HepG2 (cell line): ENCODE data around the gene RPGRIP1. TPM values are rescaled to one million over a fixed set of nuclear protein-coding genes. Genes with fewer than 3 reads are reported as not detected.

Experiments used
- CAMTA2 ChIP-seq: sonication (generic); formaldehyde crosslinking; IDR thresholded peaks from 2 replicates; pipeline ENCODE4 v1.4.0; 2020; ENCODE audit warnings: mild to moderate bottlenecking, missing genetic modification reagents, borderline replicate concordance
- CHD2 ChIP-seq: IDR thresholded peaks from 2 replicates; pipeline ENCODE4 v1.6.1; 2011; ENCODE audit warnings: low read depth, low read length, improper control_type of control experiment
- HDAC1 ChIP-seq: sonication (generic); formaldehyde crosslinking; IDR thresholded peaks from 2 replicates; pipeline ENCODE4 v1.5.1; 2020; ENCODE audit warnings: mild to moderate bottlenecking, missing genetic modification reagents
- HNF4A ChIP-seq: sonication (generic); formaldehyde crosslinking; IDR thresholded peaks from 2 replicates; pipeline ENCODE4 v1.4.0; 2020; ENCODE audit warnings: missing genetic modification reagents
- IKZF4 ChIP-seq: sonication (generic); formaldehyde crosslinking; IDR thresholded peaks from 2 replicates; pipeline ENCODE4 v1.5.1; 2020; ENCODE audit warnings: borderline replicate concordance, mild to moderate bottlenecking, low read depth, missing genetic modification reagents; ENCODE audit errors: not compliant biosample characterization
- KDM5B ChIP-seq: sonication (generic); formaldehyde crosslinking; IDR thresholded peaks from 2 replicates; pipeline ENCODE4 v1.4.0; 2020; ENCODE audit warnings: missing genetic modification reagents, mild to moderate bottlenecking, borderline replicate concordance
- MBD4 ChIP-seq: IDR thresholded peaks from 2 replicates; pipeline ENCODE4 v1.6.1; 2012; ENCODE audit warnings: low read length, inconsistent platforms, borderline replicate concordance
- NFE2L2 ChIP-seq: fragments of 150-350 bp; IDR thresholded peaks from 2 replicates; pipeline ENCODE4 v1.6.1; 2014; ENCODE audit warnings: low read length
- PHF20 ChIP-seq: sonication (generic); formaldehyde crosslinking; IDR thresholded peaks from 2 replicates; pipeline ENCODE4 v1.5.0; 2020; ENCODE audit warnings: mild to moderate bottlenecking, missing genetic modification reagents
- PRPF4 ChIP-seq: fragments of 200-400 bp; formaldehyde crosslinking; IDR thresholded peaks from 2 replicates; pipeline ENCODE4 v1.6.1; 2016; ENCODE audit warnings: low read length, low read depth; ENCODE audit not compliant: poor library complexity, severe bottlenecking
- SETDB1 ChIP-seq: sonication (generic); formaldehyde crosslinking; IDR thresholded peaks from 2 replicates; pipeline ENCODE4 v1.5.1; 2020; ENCODE audit warnings: missing genetic modification reagents, mild to moderate bottlenecking, borderline replicate concordance
- THYN1 ChIP-seq: sonication (generic); formaldehyde crosslinking; IDR thresholded peaks from 2 replicates; pipeline ENCODE4 v1.8.1; 2023; ENCODE audit warnings: low read depth, mild to moderate bottlenecking, moderate library complexity, missing genetic modification reagents, borderline replicate concordance
- ZEB1 ChIP-seq: IDR thresholded peaks from 2 replicates; pipeline ENCODE4 v1.6.1; 2012; ENCODE audit warnings: mild to moderate bottlenecking, low read depth, inconsistent platforms; ENCODE audit not compliant: insufficient replicate concordance
- ZFYVE20 ChIP-seq: sonication (generic); formaldehyde crosslinking; IDR thresholded peaks from 2 replicates; pipeline ENCODE4 v1.8.0; 2023; ENCODE audit warnings: low read depth, mild to moderate bottlenecking, moderate library complexity, missing genetic modification reagents, borderline replicate concordance
- ZNF136 ChIP-seq: sonication (generic); formaldehyde crosslinking; IDR thresholded peaks from 2 replicates; pipeline ENCODE4 v1.8.1; 2022; ENCODE audit warnings: low read depth, mild to moderate bottlenecking, moderate library complexity, missing genetic modification reagents
- ZNF317 ChIP-seq: sonication (generic); formaldehyde crosslinking; IDR thresholded peaks from 2 replicates; pipeline ENCODE4 v1.5.0; 2020; ENCODE audit warnings: mild to moderate bottlenecking, missing genetic modification reagents
- ZNF337 ChIP-seq: sonication (generic); formaldehyde crosslinking; IDR thresholded peaks from 2 replicates; pipeline ENCODE4 v1.5.1; 2020; ENCODE audit warnings: missing genetic modification reagents, low read depth, mild to moderate bottlenecking, borderline replicate concordance
- ZNF382 ChIP-seq: sonication (generic); formaldehyde crosslinking; IDR thresholded peaks from 2 replicates; pipeline ENCODE4 v1.5.0; 2020; ENCODE audit warnings: missing genetic modification reagents, mild to moderate bottlenecking, borderline replicate concordance
- ZNF501 ChIP-seq: sonication (generic); formaldehyde crosslinking; IDR thresholded peaks from 2 replicates; pipeline ENCODE4 v1.5.1; 2020; ENCODE audit warnings: mild to moderate bottlenecking, moderate library complexity, missing genetic modification reagents
- ZNF589 ChIP-seq: sonication (generic); formaldehyde crosslinking; conservative IDR thresholded peaks from 2 replicates; pipeline ENCODE4 v1.8.0; 2022; ENCODE audit warnings: mild to moderate bottlenecking, moderate library complexity, missing genetic modification reagents
- polyA plus RNA-seq, 8 experiments: library from polyadenylated mRNA; depleted of rRNA in 3 of 8; stranded (reverse) in 7 of 8; unstranded in 1 of 8; fragments of >200 nt; fragmentation: Illumina TruSeq in 4 of 8; extraction: Trizol in 4 of 8; gene quantifications; 2 replicates each; pipeline versions ENCODE4 v1.2.1 to v1.2.3, GENCODE V29; 2011 to 2016; ENCODE audit warnings: low read depth in 4 of 8, missing spikeins in 1 of 8, mixed read lengths in 1 of 8; ENCODE audit not compliant: insufficient read depth in 1 of 8
- total RNA-seq, 5 experiments: library from RNA; depleted of rRNA; stranded (reverse); fragments of >200 nt; fragmentation: Illumina TruSeq; extraction: Trizol; gene quantifications; 2 replicates each; pipeline ENCODE4 v1.2.3, GENCODE V29; 2016; ENCODE audit warnings: low read depth in 1 of 5
- TF ChIP-seq, protein P1 (sequence below): sonication (generic); formaldehyde crosslinking; IDR thresholded peaks from 2 replicates; pipeline ENCODE4 v1.4.0; 2020; ENCODE audit warnings: missing genetic modification reagents
- TF ChIP-seq, protein P2 (sequence below): sonication (generic); formaldehyde crosslinking; IDR thresholded peaks from 2 replicates; pipeline ENCODE4 v1.4.0; 2020; ENCODE audit warnings: missing genetic modification reagents, low read depth, mild to moderate bottlenecking, borderline replicate concordance
- TF ChIP-seq, protein P3 (sequence below): sonication (generic); formaldehyde crosslinking; IDR thresholded peaks from 2 replicates; pipeline ENCODE4 v1.5.1; 2020; ENCODE audit warnings: mild to moderate bottlenecking, missing genetic modification reagents, moderate library complexity
- TF ChIP-seq, protein P4 (sequence below): sonication (generic); formaldehyde crosslinking; IDR thresholded peaks from 2 replicates; pipeline ENCODE4 v1.4.0; 2020; ENCODE audit warnings: mild to moderate bottlenecking, low read depth, missing genetic modification reagents
- TF ChIP-seq, protein P5 (sequence below): sonication (generic); formaldehyde crosslinking; IDR thresholded peaks from 2 replicates; pipeline ENCODE4 v1.8.1; 2023; ENCODE audit warnings: mild to moderate bottlenecking, inconsistent platforms, moderate library complexity, missing genetic modification reagents, borderline replicate concordance

Gene RPGRIP1
- total and polyA plus RNA-seq, 2 of the 13 experiments (the other 11 are each of a cell fraction or from before 2014, with no cell fraction given): 0.13 to 1.1 TPM

DNA sequence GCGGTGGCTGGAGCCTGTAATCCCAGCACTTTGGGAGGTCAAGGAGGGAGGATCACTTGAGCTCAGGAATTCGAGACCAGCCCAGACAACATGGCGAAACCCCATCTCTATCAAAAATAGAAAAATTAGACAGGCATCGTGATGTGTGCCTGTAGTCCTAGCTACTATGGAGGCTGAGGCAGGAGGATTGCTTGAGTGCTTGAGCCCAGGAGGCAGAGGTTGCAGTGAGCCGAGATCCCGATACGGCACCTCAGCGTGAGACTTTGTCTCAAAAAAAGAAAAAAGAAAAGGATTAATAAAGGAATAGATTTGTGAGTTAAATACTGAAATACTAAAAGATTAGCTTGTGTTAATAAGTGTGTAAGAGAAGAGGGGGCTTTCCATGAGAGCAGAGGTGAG lies 29.4 kb downstream of the RPGRIP1 start (continued):
- TF ChIP-seq, protein P1, sequence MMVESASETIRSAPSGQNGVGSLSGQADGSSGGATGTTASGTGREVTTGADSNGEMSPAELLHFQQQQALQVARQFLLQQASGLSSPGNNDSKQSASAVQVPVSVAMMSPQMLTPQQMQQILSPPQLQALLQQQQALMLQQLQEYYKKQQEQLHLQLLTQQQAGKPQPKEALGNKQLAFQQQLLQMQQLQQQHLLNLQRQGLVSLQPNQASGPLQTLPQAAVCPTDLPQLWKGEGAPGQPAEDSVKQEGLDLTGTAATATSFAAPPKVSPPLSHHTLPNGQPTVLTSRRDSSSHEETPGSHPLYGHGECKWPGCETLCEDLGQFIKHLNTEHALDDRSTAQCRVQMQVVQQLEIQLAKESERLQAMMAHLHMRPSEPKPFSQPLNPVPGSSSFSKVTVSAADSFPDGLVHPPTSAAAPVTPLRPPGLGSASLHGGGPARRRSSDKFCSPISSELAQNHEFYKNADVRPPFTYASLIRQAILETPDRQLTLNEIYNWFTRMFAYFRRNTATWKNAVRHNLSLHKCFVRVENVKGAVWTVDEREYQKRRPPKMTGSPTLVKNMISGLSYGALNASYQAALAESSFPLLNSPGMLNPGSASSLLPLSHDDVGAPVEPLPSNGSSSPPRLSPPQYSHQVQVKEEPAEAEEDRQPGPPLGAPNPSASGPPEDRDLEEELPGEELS (CRISPR knock-in tag): no peak
- no peak for TF ChIP-seq ZNF136 (CRISPR knock-in tag)
- TF ChIP-seq ZNF501 (CRISPR knock-in tag): no peak
- 0 out of 2 replicates have a peak, but pooled peaks have one; percentile 22 for TF ChIP-seq KDM5B (CRISPR knock-in tag)
- no peak for TF ChIP-seq MBD4
- no peak for TF ChIP-seq THYN1 (CRISPR knock-in tag)
- peak; percentile 53; the same call in 1 of the 2 replicates for TF ChIP-seq ZNF317
- no peak for TF ChIP-seq ZNF337
- no peak for TF ChIP-seq ZEB1
- TF ChIP-seq HDAC1 (CRISPR knock-in tag): no peak
- no peak for TF ChIP-seq SETDB1 (CRISPR knock-in tag)
- TF ChIP-seq, protein P2, sequence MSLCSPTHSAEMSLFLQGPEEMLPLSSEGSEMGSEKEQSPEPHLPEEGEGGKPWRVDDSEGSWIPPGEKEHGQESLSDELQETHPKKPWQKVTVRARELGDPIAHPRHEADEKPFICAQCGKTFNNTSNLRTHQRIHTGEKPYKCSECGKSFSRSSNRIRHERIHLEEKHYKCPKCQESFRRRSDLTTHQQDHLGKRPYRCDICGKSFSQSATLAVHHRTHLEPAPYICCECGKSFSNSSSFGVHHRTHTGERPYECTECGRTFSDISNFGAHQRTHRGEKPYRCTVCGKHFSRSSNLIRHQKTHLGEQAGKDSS: no peak
- TF ChIP-seq, protein P3, sequence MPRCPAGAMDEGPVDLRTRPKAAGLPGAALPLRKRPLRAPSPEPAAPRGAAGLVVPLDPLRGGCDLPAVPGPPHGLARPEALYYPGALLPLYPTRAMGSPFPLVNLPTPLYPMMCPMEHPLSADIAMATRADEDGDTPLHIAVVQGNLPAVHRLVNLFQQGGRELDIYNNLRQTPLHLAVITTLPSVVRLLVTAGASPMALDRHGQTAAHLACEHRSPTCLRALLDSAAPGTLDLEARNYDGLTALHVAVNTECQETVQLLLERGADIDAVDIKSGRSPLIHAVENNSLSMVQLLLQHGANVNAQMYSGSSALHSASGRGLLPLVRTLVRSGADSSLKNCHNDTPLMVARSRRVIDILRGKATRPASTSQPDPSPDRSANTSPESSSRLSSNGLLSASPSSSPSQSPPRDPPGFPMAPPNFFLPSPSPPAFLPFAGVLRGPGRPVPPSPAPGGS: 0 out of 2 replicates have a peak, but pooled peaks have one; percentile 16
- TF ChIP-seq CHD2: no peak
- TF ChIP-seq, protein P4, sequence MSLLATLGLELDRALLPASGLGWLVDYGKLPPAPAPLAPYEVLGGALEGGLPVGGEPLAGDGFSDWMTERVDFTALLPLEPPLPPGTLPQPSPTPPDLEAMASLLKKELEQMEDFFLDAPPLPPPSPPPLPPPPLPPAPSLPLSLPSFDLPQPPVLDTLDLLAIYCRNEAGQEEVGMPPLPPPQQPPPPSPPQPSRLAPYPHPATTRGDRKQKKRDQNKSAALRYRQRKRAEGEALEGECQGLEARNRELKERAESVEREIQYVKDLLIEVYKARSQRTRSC (CRISPR knock-in tag): no peak
- TF ChIP-seq CAMTA2 (CRISPR knock-in tag): no peak
- TF ChIP-seq, protein P5, sequence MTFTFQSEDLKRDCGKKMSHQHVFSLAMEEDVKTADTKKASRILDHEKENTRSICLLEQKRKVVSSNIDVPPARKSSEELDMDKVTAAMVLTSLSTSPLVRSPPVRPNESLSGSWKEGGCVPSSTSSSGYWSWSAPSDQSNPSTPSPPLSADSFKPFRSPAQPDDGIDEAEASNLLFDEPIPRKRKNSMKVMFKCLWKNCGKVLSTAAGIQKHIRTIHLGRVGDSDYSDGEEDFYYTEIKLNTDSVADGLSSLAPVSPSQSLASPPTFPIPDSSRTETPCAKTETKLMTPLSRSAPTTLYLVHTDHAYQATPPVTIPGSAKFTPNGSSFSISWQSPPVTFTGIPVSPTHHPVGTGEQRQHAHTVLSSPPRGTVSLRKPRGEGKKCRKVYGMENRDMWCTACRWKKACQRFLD (CRISPR knock-in tag): no peak
- no peak for TF ChIP-seq IKZF4
- TF ChIP-seq PHF20 (CRISPR knock-in tag): no peak
- no peak for TF ChIP-seq HNF4A (CRISPR knock-in tag)
- TF ChIP-seq ZNF382 (CRISPR knock-in tag): no peak
- no peak for TF ChIP-seq PRPF4
- no peak for TF ChIP-seq ZNF589
- no peak for TF ChIP-seq ZFYVE20
- no peak for TF ChIP-seq NFE2L2
